ENCODE measurements around the gene RASGRF2.

DNA sequence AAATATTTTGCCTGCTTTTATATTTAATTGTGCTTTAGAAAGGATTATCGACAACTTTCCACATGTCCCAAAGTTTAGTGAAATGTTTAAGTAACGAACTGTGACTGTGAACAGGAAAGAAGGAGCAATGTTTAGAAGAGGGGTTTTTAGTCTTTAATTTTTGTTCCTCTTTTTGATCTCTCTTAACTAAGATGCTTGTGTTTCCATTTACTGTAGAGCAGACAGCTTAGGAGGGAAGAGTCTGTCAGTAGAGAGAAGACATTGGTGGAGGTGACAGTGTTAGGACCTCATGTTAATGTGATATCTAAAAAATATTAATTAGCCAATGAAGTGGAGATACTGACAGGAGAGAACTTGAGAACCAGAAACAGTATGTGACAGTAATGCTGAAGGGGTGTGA, 92.2 kb downstream of the RASGRF2 start:
- no peak for TF ChIP-seq POLR2AphosphoS5 (IDR thresholded peaks at IDR 0.05; ENCODE audit: low read depth)
- TF ChIP-seq, protein P1, sequence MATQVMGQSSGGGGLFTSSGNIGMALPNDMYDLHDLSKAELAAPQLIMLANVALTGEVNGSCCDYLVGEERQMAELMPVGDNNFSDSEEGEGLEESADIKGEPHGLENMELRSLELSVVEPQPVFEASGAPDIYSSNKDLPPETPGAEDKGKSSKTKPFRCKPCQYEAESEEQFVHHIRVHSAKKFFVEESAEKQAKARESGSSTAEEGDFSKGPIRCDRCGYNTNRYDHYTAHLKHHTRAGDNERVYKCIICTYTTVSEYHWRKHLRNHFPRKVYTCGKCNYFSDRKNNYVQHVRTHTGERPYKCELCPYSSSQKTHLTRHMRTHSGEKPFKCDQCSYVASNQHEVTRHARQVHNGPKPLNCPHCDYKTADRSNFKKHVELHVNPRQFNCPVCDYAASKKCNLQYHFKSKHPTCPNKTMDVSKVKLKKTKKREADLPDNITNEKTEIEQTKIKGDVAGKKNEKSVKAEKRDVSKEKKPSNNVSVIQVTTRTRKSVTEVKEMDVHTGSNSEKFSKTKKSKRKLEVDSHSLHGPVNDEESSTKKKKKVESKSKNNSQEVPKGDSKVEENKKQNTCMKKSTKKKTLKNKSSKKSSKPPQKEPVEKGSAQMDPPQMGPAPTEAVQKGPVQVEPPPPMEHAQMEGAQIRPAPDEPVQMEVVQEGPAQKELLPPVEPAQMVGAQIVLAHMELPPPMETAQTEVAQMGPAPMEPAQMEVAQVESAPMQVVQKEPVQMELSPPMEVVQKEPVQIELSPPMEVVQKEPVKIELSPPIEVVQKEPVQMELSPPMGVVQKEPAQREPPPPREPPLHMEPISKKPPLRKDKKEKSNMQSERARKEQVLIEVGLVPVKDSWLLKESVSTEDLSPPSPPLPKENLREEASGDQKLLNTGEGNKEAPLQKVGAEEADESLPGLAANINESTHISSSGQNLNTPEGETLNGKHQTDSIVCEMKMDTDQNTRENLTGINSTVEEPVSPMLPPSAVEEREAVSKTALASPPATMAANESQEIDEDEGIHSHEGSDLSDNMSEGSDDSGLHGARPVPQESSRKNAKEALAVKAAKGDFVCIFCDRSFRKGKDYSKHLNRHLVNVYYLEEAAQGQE (IDR thresholded peaks at IDR 0.05; ENCODE audit: insufficient replicate concordance, low read depth) = no peak
- TF ChIP-seq, protein P2, sequence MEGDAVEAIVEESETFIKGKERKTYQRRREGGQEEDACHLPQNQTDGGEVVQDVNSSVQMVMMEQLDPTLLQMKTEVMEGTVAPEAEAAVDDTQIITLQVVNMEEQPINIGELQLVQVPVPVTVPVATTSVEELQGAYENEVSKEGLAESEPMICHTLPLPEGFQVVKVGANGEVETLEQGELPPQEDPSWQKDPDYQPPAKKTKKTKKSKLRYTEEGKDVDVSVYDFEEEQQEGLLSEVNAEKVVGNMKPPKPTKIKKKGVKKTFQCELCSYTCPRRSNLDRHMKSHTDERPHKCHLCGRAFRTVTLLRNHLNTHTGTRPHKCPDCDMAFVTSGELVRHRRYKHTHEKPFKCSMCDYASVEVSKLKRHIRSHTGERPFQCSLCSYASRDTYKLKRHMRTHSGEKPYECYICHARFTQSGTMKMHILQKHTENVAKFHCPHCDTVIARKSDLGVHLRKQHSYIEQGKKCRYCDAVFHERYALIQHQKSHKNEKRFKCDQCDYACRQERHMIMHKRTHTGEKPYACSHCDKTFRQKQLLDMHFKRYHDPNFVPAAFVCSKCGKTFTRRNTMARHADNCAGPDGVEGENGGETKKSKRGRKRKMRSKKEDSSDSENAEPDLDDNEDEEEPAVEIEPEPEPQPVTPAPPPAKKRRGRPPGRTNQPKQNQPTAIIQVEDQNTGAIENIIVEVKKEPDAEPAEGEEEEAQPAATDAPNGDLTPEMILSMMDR (IDR thresholded peaks at IDR 0.05; ENCODE audit: insufficient read depth, low read length) = no peak
